Activated CD4-positive, alpha-beta T cell treated with anti-CD3 and anti-CD28 coated beads, Interleukin-2, amount 50 U/mL, for 4 hours (primary cell): Measurements from ENCODE around the gene UMODL1.

Experiments
- DNase-seq, 2 experiments: peaks; one replicate each; pipeline ENCODE4 v3.0.0-alpha.2; 2020

The UMODL1 gene

GRCh38 chr21:42117967-42118780 lies 47.1 kb downstream of the UMODL1 start:
- DNase-seq: no peak

- no peak for DNase-seq
Observed at GRCh38 chr21:42118901-42119300, 47.8 kb downstream of the UMODL1 start.

GRCh38 chr21:42120101-42120902 lies 49.2 kb downstream of the UMODL1 start:
- DNase-seq: no peak

- no peak for DNase-seq
Observed at GRCh38 chr21:42120903-42121535, 49.9 kb downstream of the UMODL1 start.

- no peak for DNase-seq
Observed at GRCh38 chr21:42121794-42122193, 50.7 kb downstream of the UMODL1 start.

- no peak for DNase-seq
Observed at GRCh38 chr21:42122398-42122797, 51.3 kb downstream of the UMODL1 start.

- DNase-seq: no peak
Observed at GRCh38 chr21:42122808-42123207, 51.7 kb downstream of the UMODL1 start.

GRCh38 chr21:42123219-42123908 lies 52.2 kb downstream of the UMODL1 start:
- DNase-seq: no peak

GRCh38 chr21:42124081-42124480 lies 53.0 kb downstream of the UMODL1 start:
- DNase-seq: no peak

- DNase-seq: no peak
Observed at GRCh38 chr21:42124826-42125570, 53.9 kb downstream of the UMODL1 start.

- DNase-seq: no peak
Observed at GRCh38 chr21:42125571-42126544, 54.7 kb downstream of the UMODL1 start.

GRCh38 chr21:42127164-42128150 lies 56.3 kb downstream of the UMODL1 start:
- no peak for DNase-seq

- DNase-seq: no peak
Observed at GRCh38 chr21:42129300-42130266, 58.5 kb downstream of the UMODL1 start.

- DNase-seq: no peak
Observed at GRCh38 chr21:42130441-42130840, 59.3 kb downstream of the UMODL1 start.

- no peak for DNase-seq
Observed at GRCh38 chr21:42132183-42132582, 61.1 kb downstream of the UMODL1 start.

GRCh38 chr21:42133131-42133530 lies 62.0 kb downstream of the UMODL1 start:
- DNase-seq: no peak

GRCh38 chr21:42135386-42136052 lies 64.4 kb downstream of the UMODL1 start:
- no peak for DNase-seq
